H1 (cell line): ENCODE measurements around the gene NEURL1B. TPM values are rescaled to one million over a fixed set of nuclear protein-coding genes. Genes with fewer than 3 reads are reported as not detected.

ENCODE experiments used
- CTBP2 ChIP-seq: IDR thresholded peaks from 2 replicates; pipeline ENCODE4 v1.7.0; 2011; ENCODE audit warnings: borderline replicate concordance, mild to moderate bottlenecking, moderate library complexity, mixed read lengths, low read length; ENCODE audit not compliant: insufficient read depth, insufficient read length
- POLR2AphosphoS5 ChIP-seq: IDR thresholded peaks from 2 replicates; pipeline ENCODE4 v1.6.1; 2011; ENCODE audit warnings: low read depth, low read length
- SP4 ChIP-seq: IDR thresholded peaks from 2 replicates; pipeline ENCODE4 v1.6.1; 2012; ENCODE audit warnings: low read length, inconsistent platforms
- polyA plus RNA-seq, 7 experiments: library from polyadenylated mRNA; depleted of rRNA in 3 of 7; stranded (reverse) in 5 of 7; unstranded in 2 of 7; fragments of >200 nt in 5 of 7; fragments of 200-250 nt in 2 of 7; gene quantifications; 1 replicate in 5 of 7; 2 replicates in 1 of 7; 4 replicates in 1 of 7; pipeline versions ENCODE4 v1.2.1 to v1.2.3, GENCODE V29; 2011 to 2013; ENCODE audit warnings: missing spikeins in 2 of 7, mixed read lengths in 2 of 7
- total RNA-seq: library from RNA; stranded (reverse); fragmentation: NEBNext Ultra II Directional; extraction: Animal tissue kit (Norgen Biotek cat#: 25700); gene quantifications from 2 replicates; pipeline ENCODE4 v1.2.1, GENCODE V29; 2021
- TF ChIP-seq, protein P1 (sequence below): fragments of 300-600 bp; sonication (generic); IDR thresholded peaks from 2 replicates; pipeline ENCODE4 v1.7.1; 2012; ENCODE audit warnings: low read length, moderate library complexity, mild to moderate bottlenecking, inconsistent platforms; ENCODE audit not compliant: insufficient replicate concordance
- TF ChIP-seq, protein P2 (sequence below): IDR thresholded peaks from 2 replicates; pipeline ENCODE4 v1.6.1; 2012; ENCODE audit warnings: low read length, inconsistent platforms

The NEURL1B gene
- total and polyA plus RNA-seq, 2 of the 8 experiments (the other 6 are each of a cell fraction or from before 2014, with no cell fraction given), result 3.3 to 6.1 TPM

DNA sequence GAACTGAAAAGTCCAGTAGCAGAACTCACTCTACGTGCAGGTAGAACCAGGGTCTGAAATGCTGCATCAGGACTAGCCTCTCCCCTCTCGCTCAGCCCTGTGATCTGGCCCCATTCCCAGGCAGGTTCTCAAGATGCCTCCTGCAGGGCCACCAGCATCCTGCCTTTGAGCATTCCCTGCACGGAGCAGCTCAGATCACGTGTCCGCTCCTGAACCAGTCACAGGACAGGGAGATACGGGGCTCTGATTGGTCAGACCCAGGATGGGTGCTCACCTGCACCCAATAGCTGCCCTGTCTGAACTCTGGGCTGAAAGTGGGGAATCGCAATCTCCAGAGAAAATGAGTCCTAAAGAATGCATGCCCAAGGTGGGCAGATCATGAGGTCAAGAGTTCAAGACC is 50.8 kb downstream of the NEURL1B start (continued):
- TF ChIP-seq, protein P1, sequence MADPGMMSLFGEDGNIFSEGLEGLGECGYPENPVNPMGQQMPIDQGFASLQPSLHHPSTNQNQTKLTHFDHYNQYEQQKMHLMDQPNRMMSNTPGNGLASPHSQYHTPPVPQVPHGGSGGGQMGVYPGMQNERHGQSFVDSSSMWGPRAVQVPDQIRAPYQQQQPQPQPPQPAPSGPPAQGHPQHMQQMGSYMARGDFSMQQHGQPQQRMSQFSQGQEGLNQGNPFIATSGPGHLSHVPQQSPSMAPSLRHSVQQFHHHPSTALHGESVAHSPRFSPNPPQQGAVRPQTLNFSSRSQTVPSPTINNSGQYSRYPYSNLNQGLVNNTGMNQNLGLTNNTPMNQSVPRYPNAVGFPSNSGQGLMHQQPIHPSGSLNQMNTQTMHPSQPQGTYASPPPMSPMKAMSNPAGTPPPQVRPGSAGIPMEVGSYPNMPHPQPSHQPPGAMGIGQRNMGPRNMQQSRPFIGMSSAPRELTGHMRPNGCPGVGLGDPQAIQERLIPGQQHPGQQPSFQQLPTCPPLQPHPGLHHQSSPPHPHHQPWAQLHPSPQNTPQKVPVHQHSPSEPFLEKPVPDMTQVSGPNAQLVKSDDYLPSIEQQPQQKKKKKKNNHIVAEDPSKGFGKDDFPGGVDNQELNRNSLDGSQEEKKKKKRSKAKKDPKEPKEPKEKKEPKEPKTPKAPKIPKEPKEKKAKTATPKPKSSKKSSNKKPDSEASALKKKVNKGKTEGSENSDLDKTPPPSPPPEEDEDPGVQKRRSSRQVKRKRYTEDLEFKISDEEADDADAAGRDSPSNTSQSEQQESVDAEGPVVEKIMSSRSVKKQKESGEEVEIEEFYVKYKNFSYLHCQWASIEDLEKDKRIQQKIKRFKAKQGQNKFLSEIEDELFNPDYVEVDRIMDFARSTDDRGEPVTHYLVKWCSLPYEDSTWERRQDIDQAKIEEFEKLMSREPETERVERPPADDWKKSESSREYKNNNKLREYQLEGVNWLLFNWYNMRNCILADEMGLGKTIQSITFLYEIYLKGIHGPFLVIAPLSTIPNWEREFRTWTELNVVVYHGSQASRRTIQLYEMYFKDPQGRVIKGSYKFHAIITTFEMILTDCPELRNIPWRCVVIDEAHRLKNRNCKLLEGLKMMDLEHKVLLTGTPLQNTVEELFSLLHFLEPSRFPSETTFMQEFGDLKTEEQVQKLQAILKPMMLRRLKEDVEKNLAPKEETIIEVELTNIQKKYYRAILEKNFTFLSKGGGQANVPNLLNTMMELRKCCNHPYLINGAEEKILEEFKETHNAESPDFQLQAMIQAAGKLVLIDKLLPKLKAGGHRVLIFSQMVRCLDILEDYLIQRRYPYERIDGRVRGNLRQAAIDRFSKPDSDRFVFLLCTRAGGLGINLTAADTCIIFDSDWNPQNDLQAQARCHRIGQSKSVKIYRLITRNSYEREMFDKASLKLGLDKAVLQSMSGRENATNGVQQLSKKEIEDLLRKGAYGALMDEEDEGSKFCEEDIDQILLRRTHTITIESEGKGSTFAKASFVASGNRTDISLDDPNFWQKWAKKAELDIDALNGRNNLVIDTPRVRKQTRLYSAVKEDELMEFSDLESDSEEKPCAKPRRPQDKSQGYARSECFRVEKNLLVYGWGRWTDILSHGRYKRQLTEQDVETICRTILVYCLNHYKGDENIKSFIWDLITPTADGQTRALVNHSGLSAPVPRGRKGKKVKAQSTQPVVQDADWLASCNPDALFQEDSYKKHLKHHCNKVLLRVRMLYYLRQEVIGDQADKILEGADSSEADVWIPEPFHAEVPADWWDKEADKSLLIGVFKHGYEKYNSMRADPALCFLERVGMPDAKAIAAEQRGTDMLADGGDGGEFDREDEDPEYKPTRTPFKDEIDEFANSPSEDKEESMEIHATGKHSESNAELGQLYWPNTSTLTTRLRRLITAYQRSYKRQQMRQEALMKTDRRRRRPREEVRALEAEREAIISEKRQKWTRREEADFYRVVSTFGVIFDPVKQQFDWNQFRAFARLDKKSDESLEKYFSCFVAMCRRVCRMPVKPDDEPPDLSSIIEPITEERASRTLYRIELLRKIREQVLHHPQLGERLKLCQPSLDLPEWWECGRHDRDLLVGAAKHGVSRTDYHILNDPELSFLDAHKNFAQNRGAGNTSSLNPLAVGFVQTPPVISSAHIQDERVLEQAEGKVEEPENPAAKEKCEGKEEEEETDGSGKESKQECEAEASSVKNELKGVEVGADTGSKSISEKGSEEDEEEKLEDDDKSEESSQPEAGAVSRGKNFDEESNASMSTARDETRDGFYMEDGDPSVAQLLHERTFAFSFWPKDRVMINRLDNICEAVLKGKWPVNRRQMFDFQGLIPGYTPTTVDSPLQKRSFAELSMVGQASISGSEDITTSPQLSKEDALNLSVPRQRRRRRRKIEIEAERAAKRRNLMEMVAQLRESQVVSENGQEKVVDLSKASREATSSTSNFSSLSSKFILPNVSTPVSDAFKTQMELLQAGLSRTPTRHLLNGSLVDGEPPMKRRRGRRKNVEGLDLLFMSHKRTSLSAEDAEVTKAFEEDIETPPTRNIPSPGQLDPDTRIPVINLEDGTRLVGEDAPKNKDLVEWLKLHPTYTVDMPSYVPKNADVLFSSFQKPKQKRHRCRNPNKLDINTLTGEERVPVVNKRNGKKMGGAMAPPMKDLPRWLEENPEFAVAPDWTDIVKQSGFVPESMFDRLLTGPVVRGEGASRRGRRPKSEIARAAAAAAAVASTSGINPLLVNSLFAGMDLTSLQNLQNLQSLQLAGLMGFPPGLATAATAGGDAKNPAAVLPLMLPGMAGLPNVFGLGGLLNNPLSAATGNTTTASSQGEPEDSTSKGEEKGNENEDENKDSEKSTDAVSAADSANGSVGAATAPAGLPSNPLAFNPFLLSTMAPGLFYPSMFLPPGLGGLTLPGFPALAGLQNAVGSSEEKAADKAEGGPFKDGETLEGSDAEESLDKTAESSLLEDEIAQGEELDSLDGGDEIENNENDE, result no peak
- no peak for TF ChIP-seq CTBP2
- no peak for TF ChIP-seq SP4
- TF ChIP-seq, protein P2, sequence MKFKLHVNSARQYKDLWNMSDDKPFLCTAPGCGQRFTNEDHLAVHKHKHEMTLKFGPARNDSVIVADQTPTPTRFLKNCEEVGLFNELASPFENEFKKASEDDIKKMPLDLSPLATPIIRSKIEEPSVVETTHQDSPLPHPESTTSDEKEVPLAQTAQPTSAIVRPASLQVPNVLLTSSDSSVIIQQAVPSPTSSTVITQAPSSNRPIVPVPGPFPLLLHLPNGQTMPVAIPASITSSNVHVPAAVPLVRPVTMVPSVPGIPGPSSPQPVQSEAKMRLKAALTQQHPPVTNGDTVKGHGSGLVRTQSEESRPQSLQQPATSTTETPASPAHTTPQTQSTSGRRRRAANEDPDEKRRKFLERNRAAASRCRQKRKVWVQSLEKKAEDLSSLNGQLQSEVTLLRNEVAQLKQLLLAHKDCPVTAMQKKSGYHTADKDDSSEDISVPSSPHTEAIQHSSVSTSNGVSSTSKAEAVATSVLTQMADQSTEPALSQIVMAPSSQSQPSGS, result no peak
- TF ChIP-seq POLR2AphosphoS5, result no peak
- TF ChIP-seq, all 59 proteins: peak for 0
